DOHH2 (cell line): ENCODE data around the gene ZNF354B.

Experiments
- CTCF ChIP-seq: fragments of 200-600 bp; sonication (generic); IDR thresholded peaks from one replicate; pipeline ENCODE4 v1.5.1; 2014; ENCODE audit warnings: antibody characterized with exemption, mild to moderate bottlenecking, low read depth, low read length; ENCODE audit not compliant: poor library complexity, severe bottlenecking
- EZH2phosphoT487 ChIP-seq: fragments of 200-600 bp; sonication (generic); IDR thresholded peaks from 2 replicates; pipeline ENCODE4 v1.6.1; 2017; ENCODE audit warnings: borderline replicate concordance, mild to moderate bottlenecking, antibody characterized with exemption, low read length, moderate library complexity, mixed read lengths

- TF ChIP-seq CTCF (no peak), EZH2phosphoT487 (no peak)
Measured at GRCh38 chr5:178826216-178826615, 33.5 kb upstream of the ZNF354B start.
